CD14-positive monocyte (primary cell): ENCODE results near the gene HMGB4. TPM values are rescaled to one million over a fixed set of nuclear protein-coding genes. Genes with fewer than 3 reads are reported as not detected.

Experiments used
- DNase-seq, 3 donors: peaks; one replicate each; pipeline ENCODE4 v3.0.0-alpha.2; 2011 to 2022
- H2AFZ ChIP-seq: 2 replicates; pipeline ENCODE4 v1.6.0; 2012; ENCODE audit warnings: mild to moderate bottlenecking, low read depth, low read length, inconsistent platforms; ENCODE audit not compliant: insufficient read depth, poor library complexity, severe bottlenecking
- H3K27ac ChIP-seq, 2 donors: 1 replicate in 1 of 2; 2 replicates in 1 of 2; pipeline ENCODE4 v1.5.1; 2012 to 2013; ENCODE audit warnings: low read length in 2 of 2, control low read depth in 1 of 2, inconsistent platforms in 1 of 2, low read depth in 1 of 2, mild to moderate bottlenecking in 1 of 2
- H3K27me3 ChIP-seq, 2 donors: one replicate each; pipeline versions ENCODE4 v1.6.0 to v1.6.1; 2011 to 2013; ENCODE audit warnings: low read length in 2 of 2; ENCODE audit not compliant: control insufficient read depth in 2 of 2, insufficient read depth in 2 of 2
- H3K36me3 ChIP-seq, 2 donors: replicated peaks in 1 of 2; 1 replicate in 1 of 2; 2 replicates in 1 of 2; pipeline versions ENCODE4 v1.5.1 to v1.6.1; 2012 to 2013; ENCODE audit warnings: low read length in 2 of 2, control low read depth in 1 of 2, inconsistent platforms in 1 of 2, mild to moderate bottlenecking in 1 of 2; ENCODE audit not compliant: insufficient read depth in 2 of 2, control insufficient read depth in 1 of 2
- H3K4me1 ChIP-seq, 2 donors: 1 replicate in 1 of 2; 2 replicates in 1 of 2; pipeline versions ENCODE4 v1.5.1 to v1.6.1; 2012 to 2013; ENCODE audit warnings: low read length in 2 of 2, control low read depth in 1 of 2, inconsistent platforms in 1 of 2, mild to moderate bottlenecking in 1 of 2, moderate library complexity in 1 of 2; ENCODE audit not compliant: insufficient read depth in 2 of 2, control insufficient read depth in 1 of 2
- H3K4me2 ChIP-seq: replicated peaks from 2 replicates; pipeline ENCODE3; 2012; ENCODE audit warnings: low read length, moderate library complexity, mild to moderate bottlenecking; ENCODE audit not compliant: poor library complexity, severe bottlenecking; ENCODE audit errors: extremely low read depth
- H3K4me3 ChIP-seq, 3 experiments: fragments of 200-600 bp in 1 of 3; sonication (generic) in 1 of 3; replicated peaks in 1 of 3; 1 replicate in 2 of 3; 2 replicates in 1 of 3; pipeline ENCODE4 v1.5.1; 2011 to 2013; ENCODE audit warnings: low read length in 3 of 3, mild to moderate bottlenecking in 3 of 3, control low read depth in 2 of 3, low read depth in 2 of 3, inconsistent platforms in 1 of 3, moderate library complexity in 1 of 3
- H3K79me2 ChIP-seq: 2 replicates; pipeline ENCODE4 v1.6.0; 2012; ENCODE audit warnings: mild to moderate bottlenecking, control low read depth, inconsistent platforms, low read length, moderate library complexity; ENCODE audit not compliant: insufficient read depth
- H3K9ac ChIP-seq: 2 replicates; pipeline ENCODE4 v1.6.0; 2017; ENCODE audit warnings: low read length, mild to moderate bottlenecking; ENCODE audit not compliant: insufficient read depth, poor library complexity, severe bottlenecking
- H3K9me3 ChIP-seq, 2 donors: replicated peaks in 1 of 2; 1 replicate in 1 of 2; 2 replicates in 1 of 2; pipeline versions ENCODE4 v1.5.1 to v1.6.1; 2012 to 2013; ENCODE audit warnings: low read length in 2 of 2, control low read depth in 1 of 2; ENCODE audit not compliant: control insufficient read depth in 1 of 2, insufficient read depth in 1 of 2
- H4K20me1 ChIP-seq: 2 replicates; pipeline ENCODE4 v1.6.0; 2012; ENCODE audit warnings: mild to moderate bottlenecking, low read length, control low read depth, moderate library complexity; ENCODE audit not compliant: insufficient read depth
- H3K27ac Mint-ChIP-seq, 7 donors: one replicate each; pipeline ENCODE4 v1.8.0; 2020; ENCODE audit warnings: mild to moderate bottlenecking in 7 of 7, mixed read lengths in 7 of 7, moderate library complexity in 6 of 7, inconsistent platforms in 2 of 7
- H3K27me3 Mint-ChIP-seq, 3 donors: one replicate each; pipeline ENCODE4 v1.8.0; 2021 to 2022; ENCODE audit warnings: low read depth in 3 of 3, mild to moderate bottlenecking in 3 of 3, mixed read lengths in 3 of 3, moderate library complexity in 3 of 3, inconsistent platforms in 1 of 3
- H3K36me3 Mint-ChIP-seq, 2 donors: one replicate each; pipeline ENCODE4 v1.8.0; 2020; ENCODE audit warnings: mixed read lengths in 2 of 2, inconsistent platforms in 1 of 2, mild to moderate bottlenecking in 1 of 2
- H3K4me1 Mint-ChIP-seq: one replicate; pipeline ENCODE4 v1.8.0; 2020; ENCODE audit warnings: mild to moderate bottlenecking, mixed read lengths
- H3K4me3 Mint-ChIP-seq, 2 donors: one replicate each; pipeline ENCODE4 v1.8.0; 2020; ENCODE audit warnings: mild to moderate bottlenecking in 2 of 2, mixed read lengths in 2 of 2, moderate library complexity in 1 of 2
- H3K9me3 Mint-ChIP-seq, 7 donors: one replicate each; pipeline ENCODE4 v1.8.0; 2020 to 2022; ENCODE audit warnings: mixed read lengths in 7 of 7, mild to moderate bottlenecking in 6 of 7, moderate library complexity in 6 of 7, inconsistent platforms in 2 of 7
- CTCF ChIP-seq: fragments of 200-600 bp; IDR thresholded peaks from one replicate; pipeline ENCODE4 v1.8.0; 2022; ENCODE audit warnings: antibody characterized with exemption, mild to moderate bottlenecking
- WGBS: methylation state at CpG from one replicate; pipeline ENCODE4 v1.1.5; 2013; ENCODE audit warnings: missing lambda C conversion rate; ENCODE audit not compliant: insufficient coverage; 5-methylcytosine and 5-hydroxymethylcytosine counted together
- intact Hi-C, 2 donors: fragments of 100-400 bp; cut with micrococcal nuclease; formaldehyde crosslinking; loops; one replicate each; pipeline versions ENCODE4 v1.15.0 to v1.15.1; 2023
- polyA plus RNA-seq, 3 donors: library from polyadenylated mRNA; depleted of rRNA in 1 of 3; unstranded in 2 of 3; stranded (reverse) in 1 of 3; fragments of 300-500 nt in 2 of 3; fragments of >200 nt in 1 of 3; fragmentation: Illumina TruSeq in 2 of 3; gene quantifications; 1 replicate in 2 of 3; 2 replicates in 1 of 3; pipeline ENCODE4 v1.2.3, GENCODE V29; 2012 to 2021

Gene HMGB4
- polyA plus RNA-seq, 3 donors: not detected

DNA sequence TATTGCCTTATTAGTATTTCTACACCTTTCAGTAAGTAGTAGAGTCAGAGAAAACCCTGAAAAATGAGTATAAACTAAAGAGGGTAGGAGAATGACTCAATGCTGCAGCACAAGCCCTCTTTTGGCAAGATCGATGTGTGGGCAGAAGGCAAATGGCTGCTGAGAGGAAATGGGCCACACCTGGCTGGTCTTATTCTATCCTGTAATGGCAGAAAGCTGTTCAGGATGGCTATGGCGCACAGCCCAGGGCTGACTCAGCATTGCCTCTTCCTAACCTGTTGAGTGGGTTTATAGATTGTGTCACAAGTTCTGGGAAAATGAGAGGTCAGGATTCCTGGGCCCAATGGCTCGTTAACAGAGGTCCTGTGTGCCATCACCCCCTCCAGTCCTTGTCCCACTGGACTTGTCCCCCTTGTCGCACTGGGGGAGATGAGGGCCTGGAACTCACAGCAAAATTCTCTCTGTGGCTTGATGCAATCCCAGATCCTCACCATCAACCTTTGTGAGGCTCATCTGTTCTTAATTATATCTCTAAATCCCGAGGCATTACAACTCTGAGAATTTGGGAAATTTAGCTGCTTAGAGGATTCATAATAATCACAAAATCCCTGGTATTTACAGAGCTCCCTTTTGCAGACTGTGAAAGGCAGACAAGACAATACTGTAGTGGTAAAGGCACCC is 13.2 kb downstream of the HMGB4 start:
- H3K36me3 ChIP-seq: no peaks in the 10 kb centered on the region
- no peaks in the 10 kb centered on the region for H3K79me2 ChIP-seq
- H3K36me3 Mint-ChIP-seq: no peaks in the 10 kb centered on the region
- no peak overlapping the region for H3K27ac ChIP-seq
- no peak overlapping the region for H3K9ac ChIP-seq
- no peaks in the 10 kb centered on the region for H4K20me1 ChIP-seq
- intact Hi-C loops: no loop called here
- no peak for TF ChIP-seq CTCF
- no peak overlapping the region for H2AFZ ChIP-seq
- no peak overlapping the region for H3K4me3 ChIP-seq
- DNase-seq: no peak
- no peak overlapping the region for H3K27ac Mint-ChIP-seq
- no peaks in the 10 kb centered on the region for H3K4me1 Mint-ChIP-seq
- H3K4me3 Mint-ChIP-seq: no peak overlapping the region
- WGBS: 94% methylated on average over 3 of the region's 5 CpGs
- no peaks in the 10 kb centered on the region for H3K4me1 ChIP-seq
- no peaks in the 10 kb centered on the region for H3K27me3 ChIP-seq
- H3K9me3 Mint-ChIP-seq: peaks cover 0 to 4% (median 0%) of the 10 kb centered on the region in 7 donors
- no peak overlapping the region for H3K4me2 ChIP-seq
- H3K9me3 ChIP-seq: no peaks in the 10 kb centered on the region
- H3K27me3 Mint-ChIP-seq: peaks cover 0 to 6% (median 4%) of the 10 kb centered on the region in 3 donors

GRCh38 chr1:33878392-33878791 is 14.5 kb downstream of the HMGB4 start:
- Histone ChIP-seq H4K20me1 (no peaks in the 10 kb centered on the region), H3K9me3 (no peaks in the 10 kb centered on the region), H3K4me1 (no peaks in the 10 kb centered on the region), H3K27me3 (no peaks in the 10 kb centered on the region), H3K27ac (no peak overlapping the region), H3K9ac (no peak overlapping the region), H3K36me3 (no peaks in the 10 kb centered on the region), H2AFZ (no peak overlapping the region), H3K4me2 (no peak overlapping the region), H3K79me2 (no peaks in the 10 kb centered on the region), H3K4me3 (no peak overlapping the region)
- Mint-ChIP-seq H3K4me1 (no peaks in the 10 kb centered on the region), H3K9me3 (peaks cover 0 to 2% (median 0%) of the 10 kb centered on the region in 7 donors), H3K36me3 (no peaks in the 10 kb centered on the region), H3K4me3 (no peak overlapping the region), H3K27ac (no peak overlapping the region), H3K27me3 (peaks cover 0 to 7% (median 4%) of the 10 kb centered on the region in 3 donors)
- WGBS: 57% methylated on average over 1 of the region's 2 CpGs
- TF ChIP-seq CTCF: no peak
- intact Hi-C loops: no loop called here
- DNase-seq: no peak
